ENCODE data around the gene IL6. TPM values are rescaled to one million over a fixed set of nuclear protein-coding genes. Genes with fewer than 3 reads are reported as not detected.

The IL6 gene
- total and polyA plus RNA-seq, 2 of the 13 experiments (the other 11 are each of a cell fraction or from before 2014, with no cell fraction given) = not detected

DNA sequence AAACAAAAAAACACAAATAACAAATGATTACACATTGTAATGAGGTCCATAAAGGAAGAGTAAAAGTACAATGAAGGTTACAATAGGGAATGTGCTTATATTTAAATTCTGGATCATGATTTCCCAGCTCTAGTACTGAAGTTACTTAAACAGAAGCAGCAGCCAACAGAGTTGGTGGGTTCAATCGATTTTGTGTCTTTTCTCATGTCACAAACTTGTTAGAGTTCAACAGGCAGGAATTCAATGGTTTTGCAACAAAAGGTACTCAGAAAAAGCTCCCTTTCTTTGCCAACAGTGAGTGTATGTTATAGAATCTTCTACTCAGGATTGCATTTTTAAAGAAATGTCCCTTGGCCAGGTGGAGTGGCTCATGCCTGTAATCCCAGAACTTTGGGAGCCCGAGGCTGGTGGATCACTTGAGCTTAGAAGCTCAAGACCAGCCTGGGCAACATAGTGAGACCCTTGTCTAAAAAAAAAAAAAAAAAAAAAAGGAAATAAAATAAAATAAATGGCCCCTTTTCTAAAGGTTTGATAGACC, 29.6 kb upstream of the IL6 start:
- WGBS (ENCODE audit: low lambda C conversion rate) = 0% methylated on average over 2 of the region's 2 CpGs

More for the DNA sequence above, 29.6 kb upstream of the IL6 start:
- in situ Hi-C loops (cut with HindIII; ENCODE audit: extremely low pct_ligation_motif_present, low pct_unique_long_range_greater_than_20kb) = no loop called here
- H2AFZ ChIP-seq (ENCODE audit: low read length) = no peak overlapping the region
- intact Hi-C loops (cut with micrococcal nuclease; ENCODE audit: unreplicated experiment) = no loop called here
- no peaks in the 10 kb centered on the region for H3K9me3 ChIP-seq (ENCODE audit: low read length)
- H3K27me3 ChIP-seq (ENCODE audit: control insufficient read depth in 1 of 2, insufficient read depth in 2 of 2, low read length in 2 of 2) = peaks cover 0 to 6% of the 10 kb centered on the region in 2 experiments; a peak in 1 of 5 replicates
- peak; percentile 57 for ATAC-seq
- H3K4me1 ChIP-seq (ENCODE audit: insufficient read depth, low read length) = no peaks in the 10 kb centered on the region
- no peaks in the 10 kb centered on the region for H3K79me2 ChIP-seq (ENCODE audit: insufficient read depth, low read length)
- no peaks in the 10 kb centered on the region for H4K20me1 ChIP-seq (ENCODE audit: insufficient read depth, low read length)
- TF ChIP-seq RCOR2 (CRISPR knock-in tag; IDR thresholded peaks at IDR 0.05) (no peak), ONECUT2 (CRISPR knock-in tag; IDR thresholded peaks at IDR 0.05) (peak; percentile 69; the same call in 1 of the 2 replicates), SALL1 (CRISPR knock-in tag; IDR thresholded peaks at IDR 0.05) (no peak), RAD21 (CRISPR knock-in tag; IDR thresholded peaks at IDR 0.05) (no peak)
- TF ChIP-seq, protein P1, sequence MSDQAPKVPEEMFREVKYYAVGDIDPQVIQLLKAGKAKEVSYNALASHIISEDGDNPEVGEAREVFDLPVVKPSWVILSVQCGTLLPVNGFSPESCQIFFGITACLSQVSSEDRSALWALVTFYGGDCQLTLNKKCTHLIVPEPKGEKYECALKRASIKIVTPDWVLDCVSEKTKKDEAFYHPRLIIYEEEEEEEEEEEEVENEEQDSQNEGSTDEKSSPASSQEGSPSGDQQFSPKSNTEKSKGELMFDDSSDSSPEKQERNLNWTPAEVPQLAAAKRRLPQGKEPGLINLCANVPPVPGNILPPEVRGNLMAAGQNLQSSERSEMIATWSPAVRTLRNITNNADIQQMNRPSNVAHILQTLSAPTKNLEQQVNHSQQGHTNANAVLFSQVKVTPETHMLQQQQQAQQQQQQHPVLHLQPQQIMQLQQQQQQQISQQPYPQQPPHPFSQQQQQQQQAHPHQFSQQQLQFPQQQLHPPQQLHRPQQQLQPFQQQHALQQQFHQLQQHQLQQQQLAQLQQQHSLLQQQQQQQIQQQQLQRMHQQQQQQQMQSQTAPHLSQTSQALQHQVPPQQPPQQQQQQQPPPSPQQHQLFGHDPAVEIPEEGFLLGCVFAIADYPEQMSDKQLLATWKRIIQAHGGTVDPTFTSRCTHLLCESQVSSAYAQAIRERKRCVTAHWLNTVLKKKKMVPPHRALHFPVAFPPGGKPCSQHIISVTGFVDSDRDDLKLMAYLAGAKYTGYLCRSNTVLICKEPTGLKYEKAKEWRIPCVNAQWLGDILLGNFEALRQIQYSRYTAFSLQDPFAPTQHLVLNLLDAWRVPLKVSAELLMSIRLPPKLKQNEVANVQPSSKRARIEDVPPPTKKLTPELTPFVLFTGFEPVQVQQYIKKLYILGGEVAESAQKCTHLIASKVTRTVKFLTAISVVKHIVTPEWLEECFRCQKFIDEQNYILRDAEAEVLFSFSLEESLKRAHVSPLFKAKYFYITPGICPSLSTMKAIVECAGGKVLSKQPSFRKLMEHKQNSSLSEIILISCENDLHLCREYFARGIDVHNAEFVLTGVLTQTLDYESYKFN (CRISPR knock-in tag; conservative IDR thresholded peaks at IDR 0.05) = 0 out of 2 replicates have a peak, but pooled peaks have one; percentile 13
- TF ChIP-seq, protein P2, sequence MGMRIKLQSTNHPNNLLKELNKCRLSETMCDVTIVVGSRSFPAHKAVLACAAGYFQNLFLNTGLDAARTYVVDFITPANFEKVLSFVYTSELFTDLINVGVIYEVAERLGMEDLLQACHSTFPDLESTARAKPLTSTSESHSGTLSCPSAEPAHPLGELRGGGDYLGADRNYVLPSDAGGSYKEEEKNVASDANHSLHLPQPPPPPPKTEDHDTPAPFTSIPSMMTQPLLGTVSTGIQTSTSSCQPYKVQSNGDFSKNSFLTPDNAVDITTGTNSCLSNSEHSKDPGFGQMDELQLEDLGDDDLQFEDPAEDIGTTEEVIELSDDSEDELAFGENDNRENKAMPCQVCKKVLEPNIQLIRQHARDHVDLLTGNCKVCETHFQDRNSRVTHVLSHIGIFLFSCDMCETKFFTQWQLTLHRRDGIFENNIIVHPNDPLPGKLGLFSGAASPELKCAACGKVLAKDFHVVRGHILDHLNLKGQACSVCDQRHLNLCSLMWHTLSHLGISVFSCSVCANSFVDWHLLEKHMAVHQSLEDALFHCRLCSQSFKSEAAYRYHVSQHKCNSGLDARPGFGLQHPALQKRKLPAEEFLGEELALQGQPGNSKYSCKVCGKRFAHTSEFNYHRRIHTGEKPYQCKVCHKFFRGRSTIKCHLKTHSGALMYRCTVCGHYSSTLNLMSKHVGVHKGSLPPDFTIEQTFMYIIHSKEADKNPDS (CRISPR knock-in tag; IDR thresholded peaks at IDR 0.05) = peak; percentile 32; the same call in 1 of the 2 replicates
- H3K4me2 ChIP-seq (ENCODE audit: low read depth, low read length) = no peak overlapping the region
- H3K9ac ChIP-seq (ENCODE audit: insufficient read depth, low read depth, low read length) = no peak overlapping the region
- H3K36me3 ChIP-seq (replicated peaks in 1 of 2; ENCODE audit: control insufficient read depth in 1 of 2, insufficient read depth in 2 of 2, low read length in 2 of 2) = no peaks in the 10 kb centered on the region
- no peak for FAIRE-seq
- DNase-seq (ENCODE audit: low spot score) = no peak
- ChIA-PET POLR2A (no interaction called here), CTCF (ENCODE audit: low intra/inter-chr PET ratio, low total read pairs) (no interaction called here)
- no TSS peak for BruUV-seq (replicated peaks)
- no peak overlapping the region for H3K27ac ChIP-seq (ENCODE audit: extremely low read length, insufficient read depth, low read length)
- no peak overlapping the region for H3K4me3 ChIP-seq (replicated peaks in 1 of 3; ENCODE audit: insufficient read depth in 1 of 3, low read depth in 2 of 3, low read length in 3 of 3)

All from HepG2 (cell line).